K562 (cell line): ENCODE measurements around the gene RBP3. TPM values are rescaled to one million over a fixed set of nuclear protein-coding genes. Genes with fewer than 3 reads are reported as not detected.

ENCODE experiments used
- ARHGAP35 ChIP-seq: fragments of 450-650 bp; IDR thresholded peaks from 2 replicates; pipeline ENCODE4 v1.6.1; 2018; ENCODE audit not compliant: partially characterized antibody
- HBP1 ChIP-seq: fragments of 450-650 bp; formaldehyde crosslinking; IDR thresholded peaks from 2 replicates; pipeline ENCODE4 v1.4.0; 2022; ENCODE audit warnings: missing genetic modification characterization
- HMGXB4 ChIP-seq: sonication (generic); formaldehyde crosslinking; IDR thresholded peaks from 2 replicates; pipeline ENCODE4 v1.8.1; 2023; ENCODE audit warnings: mild to moderate bottlenecking, missing genetic modification reagents
- HOXB6 ChIP-seq: fragments of 250-450 bp; sonication (Bioruptor Pico); IDR thresholded peaks from 2 replicates; pipeline ENCODE4 v1.5.1; 2022; ENCODE audit warnings: mild to moderate bottlenecking, borderline replicate concordance
- JUN ChIP-seq, 2 experiments: sonication (generic) in 1 of 2; formaldehyde crosslinking in 1 of 2; IDR thresholded peaks; 2 replicates each; pipeline versions ENCODE4 v1.6.1 to v1.8.0; 2012 to 2022; ENCODE audit warnings: borderline replicate concordance in 2 of 2, mild to moderate bottlenecking in 2 of 2, improper control_type of control experiment in 1 of 2, low read depth in 1 of 2, low read length in 1 of 2, missing genetic modification reagents in 1 of 2
- KAT7 ChIP-seq: sonication (generic); formaldehyde crosslinking; IDR thresholded peaks from 2 replicates; pipeline ENCODE4 v1.8.0; 2022; ENCODE audit warnings: missing genetic modification reagents, mild to moderate bottlenecking, borderline replicate concordance
- KLF6 ChIP-seq: fragments of 250-450 bp; sonication (Bioruptor Pico); IDR thresholded peaks from 2 replicates; pipeline ENCODE4 v1.4.0; 2020; ENCODE audit warnings: mild to moderate bottlenecking, moderate library complexity, borderline replicate concordance
- LEF1 ChIP-seq: fragments of 450-650 bp; IDR thresholded peaks from 2 replicates; pipeline ENCODE4 v1.6.1; 2016; ENCODE audit warnings: mild to moderate bottlenecking
- NCOA6 ChIP-seq: fragments of 450-650 bp; IDR thresholded peaks from 2 replicates; pipeline ENCODE4 v1.6.1; 2017; ENCODE audit warnings: mild to moderate bottlenecking
- PATZ1 ChIP-seq: fragments of 250-450 bp; sonication (Bioruptor Pico); IDR thresholded peaks from 2 replicates; pipeline ENCODE4 v1.5.0; 2020; ENCODE audit warnings: mild to moderate bottlenecking, borderline replicate concordance
- SAP30 ChIP-seq: fragments of 200-600 bp; sonication (generic); IDR thresholded peaks from 2 replicates; pipeline ENCODE4 v1.6.1; 2012; ENCODE audit warnings: borderline replicate concordance, low read depth, mild to moderate bottlenecking, moderate library complexity, low read length, control low read depth, inconsistent platforms; ENCODE audit not compliant: insufficient read depth, poor library complexity, severe bottlenecking
- SMAD2 ChIP-seq: fragments of 150-350 bp; IDR thresholded peaks from 2 replicates; pipeline ENCODE4 v1.6.1; 2014; ENCODE audit warnings: low read depth, mild to moderate bottlenecking, low read length
- SMARCA5 ChIP-seq: fragments of 450-650 bp; IDR thresholded peaks from 2 replicates; pipeline ENCODE4 v1.6.1; 2016
- SP1 ChIP-seq: sonication (generic); formaldehyde crosslinking; IDR thresholded peaks from 2 replicates; pipeline ENCODE4 v1.8.1; 2022; ENCODE audit warnings: mild to moderate bottlenecking, missing genetic modification reagents
- XRCC5 ChIP-seq: fragments of 200-400 bp; formaldehyde crosslinking; IDR thresholded peaks from 2 replicates; pipeline ENCODE4 v1.6.1; 2017; ENCODE audit warnings: low read depth, mild to moderate bottlenecking, low read length
- ZFP30 ChIP-seq: fragments of 250-450 bp; sonication (Bioruptor Pico); IDR thresholded peaks from 2 replicates; pipeline ENCODE4 v1.8.0; 2022; ENCODE audit warnings: moderate library complexity, mild to moderate bottlenecking, inconsistent platforms, borderline replicate concordance
- ZNF140 ChIP-seq: fragments of 250-450 bp; sonication (Bioruptor Pico); IDR thresholded peaks from 2 replicates; pipeline ENCODE4 v1.8.0; 2021; ENCODE audit warnings: moderate library complexity, mild to moderate bottlenecking, inconsistent platforms
- ZNF175 ChIP-seq: fragments of 200-800 bp; sonication (Bioruptor generic); IDR thresholded peaks from 2 replicates; pipeline ENCODE4 v1.6.1; 2016; ENCODE audit warnings: low read depth, mild to moderate bottlenecking, missing genetic modification characterization, missing compliant biosample characterization
- ZNF280B ChIP-seq: fragments of 250-450 bp; sonication (Bioruptor Pico); IDR thresholded peaks from 2 replicates; pipeline ENCODE4 v1.5.1; 2021; ENCODE audit warnings: mild to moderate bottlenecking
- ZNF282 ChIP-seq: sonication (generic); formaldehyde crosslinking; IDR thresholded peaks from 2 replicates; pipeline ENCODE4 v1.8.1; 2023; ENCODE audit warnings: missing genetic modification reagents
- ZNF3 ChIP-seq: fragments of 250-450 bp; sonication (Bioruptor Pico); IDR thresholded peaks from 2 replicates; pipeline ENCODE4 v1.5.0; 2021; ENCODE audit warnings: mild to moderate bottlenecking, moderate library complexity
- ZNF561 ChIP-seq: fragments of 450-650 bp; formaldehyde crosslinking; conservative IDR thresholded peaks from 2 replicates; pipeline ENCODE4 v1.4.0; 2020; ENCODE audit warnings: mild to moderate bottlenecking, moderate library complexity
- polyA plus RNA-seq, 8 experiments: library from polyadenylated mRNA; depleted of rRNA in 4 of 8; stranded (reverse) in 5 of 8; unstranded in 3 of 8; fragments of >200 nt; fragmentation: Nextera tagmentation in 2 of 8; fragmentation: Illumina TruSeq in 1 of 8; extraction: Ambion mirVana in 2 of 8; extraction: Trizol in 1 of 8; gene quantifications; 2 replicates each; pipeline versions ENCODE4 v1.2.1 to v1.2.3, GENCODE V29; 2011 to 2014; ENCODE audit warnings: inconsistent platforms in 1 of 8, missing spikeins in 1 of 8
- total RNA-seq, 7 experiments: library from RNA; depleted of rRNA in 6 of 7; stranded (reverse); fragments of >200 nt in 6 of 7; fragmentation: Illumina TruSeq in 2 of 7; extraction: Trizol in 2 of 7; gene quantifications; 2 replicates each; pipeline versions ENCODE4 v1.2.1 to v1.2.3, GENCODE V29; 2011 to 2021; ENCODE audit warnings: low replicate concordance in 1 of 7

Gene RBP3
- total and polyA plus RNA-seq, 9 of the 15 experiments (the other 6 are each of a cell fraction or from before 2014, with no cell fraction given), result not detected

GRCh38 chr10:47311932-47312662 is 36.1 kb upstream of the RBP3 start (continued):
- TF ChIP-seq ZNF175 (no peak), ZNF561 (CRISPR knock-in tag) (no peak), KAT7 (no peak), XRCC5 (peak; percentile 67; the same call in 1 of the 2 replicates), ZNF3 (CRISPR knock-in tag) (no peak), LEF1 (no peak), SMAD2 (no peak), PATZ1 (CRISPR knock-in tag) (no peak), HMGXB4 (no peak), SAP30 (no peak), KLF6 (CRISPR knock-in tag) (no peak), SP1 (CRISPR knock-in tag) (no peak), JUN (IDR thresholded peaks at IDR 0.05; ENCODE audit: borderline replicate concordance, low read depth, low read length) (no peak), JUN (CRISPR knock-in tag; IDR thresholded peaks at IDR 0.05; ENCODE audit: borderline replicate concordance) (no peak), ZNF140 (CRISPR knock-in tag) (no peak), ZNF280B (CRISPR knock-in tag) (no peak), ZFP30 (CRISPR knock-in tag) (no peak), ZNF282 (CRISPR knock-in tag) (no peak), HOXB6 (CRISPR knock-in tag) (no peak), HBP1 (CRISPR knock-in tag) (0 out of 2 replicates have a peak, but pooled peaks have one; percentile 35), SMARCA5 (no peak), NCOA6 (no peak), ARHGAP35 (no peak)
